AG10803 (cell line): Measurements from ENCODE around the gene ALLC.

Experiments used
- DNase-seq: peaks from one replicate; pipeline ENCODE4 v3.0.0; 2010; ENCODE audit warnings: low read depth
- H3K4me3 ChIP-seq: 2 replicates; pipeline ENCODE4 v1.5.1; 2011; ENCODE audit warnings: mild to moderate bottlenecking, low read length, control low read depth
- CTCF ChIP-seq: conservative IDR thresholded peaks from 2 replicates; pipeline ENCODE4 v1.5.1; 2011; ENCODE audit warnings: mild to moderate bottlenecking, low read length, control low read depth, inconsistent platforms

ALLC gene

GRCh38 chr2:3669656-3670055 lies 11.7 kb downstream of the ALLC start:
- TF ChIP-seq CTCF, result no peak
- no peak overlapping the region for H3K4me3 ChIP-seq
- DNase-seq, result no peak

- no peak for TF ChIP-seq CTCF
- H3K4me3 ChIP-seq, result no peak overlapping the region
- no peak for DNase-seq
Measured at GRCh38 chr2:3670376-3670775, 12.4 kb downstream of the ALLC start.

- TF ChIP-seq CTCF, result no peak
- DNase-seq, result no peak
Measured at GRCh38 chr2:3670941-3671340, 12.9 kb downstream of the ALLC start.

GRCh38 chr2:3672861-3673678 lies 15.1 kb downstream of the ALLC start:
- no peak for TF ChIP-seq CTCF
- no peak overlapping the region for H3K4me3 ChIP-seq
- DNase-seq, result no peak

More at GRCh38 chr2:3670941-3671340, 12.9 kb downstream of the ALLC start:
- H3K4me3 ChIP-seq, result no peak overlapping the region

GRCh38 chr2:3674066-3674845 lies 16.3 kb downstream of the ALLC start:
- TF ChIP-seq CTCF, result no peak
- no peak overlapping the region for H3K4me3 ChIP-seq
- DNase-seq, result no peak

GRCh38 chr2:3675687-3676086 lies 17.7 kb downstream of the ALLC start:
- no peak for DNase-seq
- TF ChIP-seq CTCF, result no peak
- no peak overlapping the region for H3K4me3 ChIP-seq
